ENCODE data around the gene HIVEP1. TPM values are rescaled to one million over a fixed set of nuclear protein-coding genes. Genes with fewer than 3 reads are reported as not detected.
A peak's percentile ranks its signal among the peaks of the same experiment; 100 is the strongest.

The HIVEP1 gene
- total and polyA plus RNA-seq, 4 donors = 2.7 to 27.2 (median 6.2) TPM

DNA sequence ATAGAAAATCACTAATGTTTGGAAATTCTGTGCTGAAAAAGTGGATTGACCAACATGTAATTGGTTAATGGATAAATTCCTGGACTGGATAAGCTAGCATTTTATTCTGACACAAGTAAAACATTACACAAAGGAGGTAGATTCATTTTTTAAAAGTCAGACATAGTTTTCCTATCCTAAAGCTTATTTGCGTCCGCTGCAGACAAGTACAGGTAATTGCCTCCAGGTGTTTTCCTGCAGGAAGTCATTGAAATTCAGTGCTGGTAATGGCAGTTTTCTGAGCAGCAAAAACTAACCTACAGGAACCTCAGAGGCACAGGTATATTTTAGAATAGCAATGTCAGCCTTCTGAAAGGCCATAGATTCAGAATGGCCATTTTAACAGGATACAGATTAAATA lies 20.0 kb upstream of the HIVEP1 start:
- DNase-seq (ENCODE audit: low spot score) = no peak
- H3K27ac ChIP-seq (ENCODE audit: low read depth in 1 of 2, low read length in 2 of 2) = no peak overlapping the region
- no peak overlapping the region for H3K4me3 ChIP-seq (ENCODE audit: low read depth in 1 of 3, low read length in 3 of 3)
- no peaks in the 10 kb centered on the region for H3K9me3 ChIP-seq (ENCODE audit: control insufficient read depth in 4 of 4, low read length in 3 of 4)
- H3K36me3 ChIP-seq (ENCODE audit: control insufficient read depth in 4 of 4, insufficient read depth in 3 of 4, low read depth in 1 of 4, low read length in 3 of 4) = no peaks in the 10 kb centered on the region
- H3K4me1 ChIP-seq (ENCODE audit: control insufficient read depth in 4 of 4, insufficient read depth in 4 of 4, low read length in 3 of 4) = no peaks in the 10 kb centered on the region
- 89% methylated on average over 2 of the region's 2 CpGs for WGBS
- H3K27me3 ChIP-seq (ENCODE audit: control insufficient read depth in 4 of 4, insufficient read depth in 4 of 4, low read length in 3 of 4) = no peaks in the 10 kb centered on the region
- TF ChIP-seq GABPA (IDR thresholded peaks at IDR 0.05 in 1 of 2, conservative IDR thresholded peaks at IDR 0.05 in 1 of 2) (no peak), FOXA2 (IDR thresholded peaks at IDR 0.05) (no peak), FOXA1 (IDR thresholded peaks at IDR 0.05) (no peak), RAD21 (IDR thresholded peaks at IDR 0.05) (peak in 1 of 2 donors; percentile 26), TAF1 (conservative IDR thresholded peaks at IDR 0.05) (no peak)
- TF ChIP-seq, protein P1, sequence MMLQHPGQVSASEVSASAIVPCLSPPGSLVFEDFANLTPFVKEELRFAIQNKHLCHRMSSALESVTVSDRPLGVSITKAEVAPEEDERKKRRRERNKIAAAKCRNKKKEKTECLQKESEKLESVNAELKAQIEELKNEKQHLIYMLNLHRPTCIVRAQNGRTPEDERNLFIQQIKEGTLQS (IDR thresholded peaks at IDR 0.05) = no peak
- TF ChIP-seq, protein P2, sequence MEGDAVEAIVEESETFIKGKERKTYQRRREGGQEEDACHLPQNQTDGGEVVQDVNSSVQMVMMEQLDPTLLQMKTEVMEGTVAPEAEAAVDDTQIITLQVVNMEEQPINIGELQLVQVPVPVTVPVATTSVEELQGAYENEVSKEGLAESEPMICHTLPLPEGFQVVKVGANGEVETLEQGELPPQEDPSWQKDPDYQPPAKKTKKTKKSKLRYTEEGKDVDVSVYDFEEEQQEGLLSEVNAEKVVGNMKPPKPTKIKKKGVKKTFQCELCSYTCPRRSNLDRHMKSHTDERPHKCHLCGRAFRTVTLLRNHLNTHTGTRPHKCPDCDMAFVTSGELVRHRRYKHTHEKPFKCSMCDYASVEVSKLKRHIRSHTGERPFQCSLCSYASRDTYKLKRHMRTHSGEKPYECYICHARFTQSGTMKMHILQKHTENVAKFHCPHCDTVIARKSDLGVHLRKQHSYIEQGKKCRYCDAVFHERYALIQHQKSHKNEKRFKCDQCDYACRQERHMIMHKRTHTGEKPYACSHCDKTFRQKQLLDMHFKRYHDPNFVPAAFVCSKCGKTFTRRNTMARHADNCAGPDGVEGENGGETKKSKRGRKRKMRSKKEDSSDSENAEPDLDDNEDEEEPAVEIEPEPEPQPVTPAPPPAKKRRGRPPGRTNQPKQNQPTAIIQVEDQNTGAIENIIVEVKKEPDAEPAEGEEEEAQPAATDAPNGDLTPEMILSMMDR (IDR thresholded peaks at IDR 0.05; ENCODE audit: low read depth, low read length, missing input control) = no peak
- H3K9ac ChIP-seq (ENCODE audit: low read depth in 1 of 2, low read length in 2 of 2) = no peak overlapping the region

DNA sequence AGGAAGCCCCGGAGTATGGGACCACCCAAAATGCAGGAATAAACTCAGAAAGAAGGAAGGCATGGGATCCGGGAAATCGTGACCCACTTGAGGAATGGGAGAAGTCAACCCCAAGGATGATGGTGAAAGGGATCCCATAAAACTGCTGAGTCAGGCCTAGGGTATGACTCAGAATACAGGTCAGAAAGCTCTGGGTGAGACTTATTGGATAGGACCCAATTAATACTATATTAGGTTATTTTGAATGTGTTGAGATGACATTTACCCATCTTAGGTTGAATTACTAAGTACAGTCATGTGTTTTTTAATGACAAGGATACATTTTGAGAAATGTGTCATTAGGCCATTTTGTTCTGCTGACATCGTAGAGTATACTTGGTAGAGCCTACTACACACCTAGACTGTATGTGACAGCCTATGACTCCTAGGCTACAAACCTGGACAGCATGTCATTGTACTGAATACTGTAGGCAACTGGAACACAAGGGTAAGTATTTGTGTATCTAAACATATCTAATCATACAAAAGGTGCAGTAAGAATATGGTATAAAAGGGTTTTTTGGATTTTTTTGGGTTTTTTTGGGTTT lies 17.1 kb upstream of the HIVEP1 start:
- no peaks in the 10 kb centered on the region for H3K27me3 ChIP-seq (ENCODE audit: control insufficient read depth in 4 of 4, insufficient read depth in 4 of 4, low read length in 3 of 4)
- H3K4me1 ChIP-seq (ENCODE audit: control insufficient read depth in 4 of 4, insufficient read depth in 4 of 4, low read length in 3 of 4) = no peaks in the 10 kb centered on the region
- H3K9ac ChIP-seq (ENCODE audit: low read depth in 1 of 2, low read length in 2 of 2) = no peak overlapping the region
- TF ChIP-seq GABPA (IDR thresholded peaks at IDR 0.05 in 1 of 2, conservative IDR thresholded peaks at IDR 0.05 in 1 of 2) = no peak
- TF ChIP-seq RXRA (IDR thresholded peaks at IDR 0.05) = no peak
- TF ChIP-seq, protein P3, sequence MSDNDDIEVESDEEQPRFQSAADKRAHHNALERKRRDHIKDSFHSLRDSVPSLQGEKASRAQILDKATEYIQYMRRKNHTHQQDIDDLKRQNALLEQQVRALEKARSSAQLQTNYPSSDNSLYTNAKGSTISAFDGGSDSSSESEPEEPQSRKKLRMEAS (IDR thresholded peaks at IDR 0.05) = no peak
- TF ChIP-seq, protein P1 (IDR thresholded peaks at IDR 0.05) = no peak
- no peak for TF ChIP-seq HNF4A (conservative IDR thresholded peaks at IDR 0.05)
- H3K27ac ChIP-seq (ENCODE audit: low read depth in 1 of 2, low read length in 2 of 2) = no peak overlapping the region
- no peak overlapping the region for H3K4me3 ChIP-seq (ENCODE audit: low read depth in 1 of 3, low read length in 3 of 3)
- DNase-seq (ENCODE audit: low spot score) = no peak
- no peaks in the 10 kb centered on the region for H3K36me3 ChIP-seq (ENCODE audit: control insufficient read depth in 4 of 4, insufficient read depth in 3 of 4, low read depth in 1 of 4, low read length in 3 of 4)
- H3K9me3 ChIP-seq (ENCODE audit: control insufficient read depth in 4 of 4, low read length in 3 of 4) = no peaks in the 10 kb centered on the region
- 86% methylated on average over 4 of the region's 4 CpGs for WGBS

DNA sequence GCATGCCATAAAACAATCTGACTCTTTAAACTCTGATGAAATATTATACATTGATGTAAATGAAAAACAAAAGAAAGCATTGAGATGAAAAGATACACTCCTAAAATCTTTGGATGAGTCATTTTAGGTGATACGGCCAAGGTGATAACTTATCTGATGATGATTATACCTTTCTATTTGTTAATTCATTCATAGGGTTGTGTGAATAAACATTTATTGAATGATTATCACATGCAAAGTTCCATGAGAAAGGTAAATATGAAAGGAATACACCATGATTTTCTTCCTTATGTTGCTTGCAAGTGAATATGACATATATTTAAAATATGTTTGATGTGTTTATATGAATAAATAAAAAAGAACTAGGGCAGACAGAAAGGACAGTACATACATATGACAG lies 15.4 kb upstream of the HIVEP1 start:
- Histone ChIP-seq H3K4me1 (ENCODE audit: control insufficient read depth in 4 of 4, insufficient read depth in 4 of 4, low read length in 3 of 4) (peaks cover 0 to 7% (median 2%) of the 10 kb centered on the region in 4 donors), H3K4me3 (ENCODE audit: low read depth in 1 of 3, low read length in 3 of 3) (no peak overlapping the region), H3K9ac (ENCODE audit: low read depth in 1 of 2, low read length in 2 of 2) (no peak overlapping the region), H3K27ac (ENCODE audit: low read depth in 1 of 2, low read length in 2 of 2) (no peak overlapping the region), H3K36me3 (ENCODE audit: control insufficient read depth in 4 of 4, insufficient read depth in 3 of 4, low read depth in 1 of 4, low read length in 3 of 4) (no peaks in the 10 kb centered on the region), H3K9me3 (ENCODE audit: control insufficient read depth in 4 of 4, low read length in 3 of 4) (no peaks in the 10 kb centered on the region), H3K27me3 (ENCODE audit: control insufficient read depth in 4 of 4, insufficient read depth in 4 of 4, low read length in 3 of 4) (no peaks in the 10 kb centered on the region)
- no peak for DNase-seq (ENCODE audit: low spot score)
- 79% methylated on average over 1 of the region's 1 CpG for WGBS
- TF ChIP-seq, protein P4, sequence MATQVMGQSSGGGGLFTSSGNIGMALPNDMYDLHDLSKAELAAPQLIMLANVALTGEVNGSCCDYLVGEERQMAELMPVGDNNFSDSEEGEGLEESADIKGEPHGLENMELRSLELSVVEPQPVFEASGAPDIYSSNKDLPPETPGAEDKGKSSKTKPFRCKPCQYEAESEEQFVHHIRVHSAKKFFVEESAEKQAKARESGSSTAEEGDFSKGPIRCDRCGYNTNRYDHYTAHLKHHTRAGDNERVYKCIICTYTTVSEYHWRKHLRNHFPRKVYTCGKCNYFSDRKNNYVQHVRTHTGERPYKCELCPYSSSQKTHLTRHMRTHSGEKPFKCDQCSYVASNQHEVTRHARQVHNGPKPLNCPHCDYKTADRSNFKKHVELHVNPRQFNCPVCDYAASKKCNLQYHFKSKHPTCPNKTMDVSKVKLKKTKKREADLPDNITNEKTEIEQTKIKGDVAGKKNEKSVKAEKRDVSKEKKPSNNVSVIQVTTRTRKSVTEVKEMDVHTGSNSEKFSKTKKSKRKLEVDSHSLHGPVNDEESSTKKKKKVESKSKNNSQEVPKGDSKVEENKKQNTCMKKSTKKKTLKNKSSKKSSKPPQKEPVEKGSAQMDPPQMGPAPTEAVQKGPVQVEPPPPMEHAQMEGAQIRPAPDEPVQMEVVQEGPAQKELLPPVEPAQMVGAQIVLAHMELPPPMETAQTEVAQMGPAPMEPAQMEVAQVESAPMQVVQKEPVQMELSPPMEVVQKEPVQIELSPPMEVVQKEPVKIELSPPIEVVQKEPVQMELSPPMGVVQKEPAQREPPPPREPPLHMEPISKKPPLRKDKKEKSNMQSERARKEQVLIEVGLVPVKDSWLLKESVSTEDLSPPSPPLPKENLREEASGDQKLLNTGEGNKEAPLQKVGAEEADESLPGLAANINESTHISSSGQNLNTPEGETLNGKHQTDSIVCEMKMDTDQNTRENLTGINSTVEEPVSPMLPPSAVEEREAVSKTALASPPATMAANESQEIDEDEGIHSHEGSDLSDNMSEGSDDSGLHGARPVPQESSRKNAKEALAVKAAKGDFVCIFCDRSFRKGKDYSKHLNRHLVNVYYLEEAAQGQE (IDR thresholded peaks at IDR 0.05) = no peak
- TF ChIP-seq TAF1 (conservative IDR thresholded peaks at IDR 0.05) (no peak), FOXA1 (IDR thresholded peaks at IDR 0.05) (no peak), HNF4G (IDR thresholded peaks at IDR 0.05) (no peak), HNF4A (conservative IDR thresholded peaks at IDR 0.05) (no peak), SP1 (IDR thresholded peaks at IDR 0.05) (no peak), GABPA (IDR thresholded peaks at IDR 0.05 in 1 of 2, conservative IDR thresholded peaks at IDR 0.05 in 1 of 2) (no peak), RXRA (IDR thresholded peaks at IDR 0.05) (no peak), NR2F2 (IDR thresholded peaks at IDR 0.05) (no peak), EGR1 (IDR thresholded peaks at IDR 0.05; ENCODE audit: low read depth in 2 of 2) (no peak)
- TF ChIP-seq, protein P1 (IDR thresholded peaks at IDR 0.05) = no peak
